ENCODE data around the gene GSX2. TPM values are rescaled to one million over a fixed set of nuclear protein-coding genes. Genes with fewer than 3 reads are reported as not detected.

Gene GSX2
- total RNA-seq, 4 donors from 2014 or later: not detected

DNA sequence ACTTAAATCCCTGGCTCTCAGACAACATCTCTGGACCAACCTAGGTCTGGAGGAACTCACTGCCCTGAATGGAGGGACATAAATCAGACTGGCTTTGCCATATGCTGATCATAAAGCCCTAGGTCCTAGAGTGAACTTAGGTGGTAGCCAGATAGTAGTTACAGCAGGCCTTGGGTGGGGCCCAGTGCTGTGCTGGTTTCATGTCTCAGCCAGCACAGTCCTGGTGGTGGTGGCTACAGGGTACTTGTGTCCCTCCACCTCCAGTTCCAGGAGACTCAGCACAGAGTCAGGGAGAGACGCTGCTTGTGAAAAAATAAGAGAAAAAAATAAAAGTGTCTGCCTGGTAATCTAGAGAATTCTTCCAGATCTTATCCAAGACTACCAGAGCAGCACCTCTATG lies 40.3 kb downstream of the GSX2 start:
- no peak for TF ChIP-seq CTCF (IDR thresholded peaks at IDR 0.05; ENCODE audit: low read depth)

DNA sequence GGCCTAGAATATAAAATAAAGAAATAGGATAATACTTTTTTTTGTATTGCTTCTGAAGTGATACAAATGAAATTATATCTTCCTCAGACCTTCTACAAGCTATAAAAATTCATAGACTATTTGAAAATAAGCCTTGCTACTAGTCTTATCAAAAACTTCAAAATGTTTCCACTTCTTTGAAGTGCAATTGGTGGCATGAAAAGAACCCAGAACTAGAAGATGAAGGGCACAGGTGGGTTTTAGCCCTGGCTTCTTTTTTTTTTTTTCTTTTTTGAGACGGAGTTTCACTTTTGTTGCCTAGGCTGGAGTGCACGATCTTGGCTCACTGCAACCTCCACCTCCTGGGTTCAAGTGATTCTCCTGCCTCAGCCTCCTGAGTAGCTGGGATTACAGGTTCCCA lies 44.2 kb downstream of the GSX2 start:
- no peak for TF ChIP-seq CTCF (IDR thresholded peaks at IDR 0.05; ENCODE audit: low read depth)

DNA sequence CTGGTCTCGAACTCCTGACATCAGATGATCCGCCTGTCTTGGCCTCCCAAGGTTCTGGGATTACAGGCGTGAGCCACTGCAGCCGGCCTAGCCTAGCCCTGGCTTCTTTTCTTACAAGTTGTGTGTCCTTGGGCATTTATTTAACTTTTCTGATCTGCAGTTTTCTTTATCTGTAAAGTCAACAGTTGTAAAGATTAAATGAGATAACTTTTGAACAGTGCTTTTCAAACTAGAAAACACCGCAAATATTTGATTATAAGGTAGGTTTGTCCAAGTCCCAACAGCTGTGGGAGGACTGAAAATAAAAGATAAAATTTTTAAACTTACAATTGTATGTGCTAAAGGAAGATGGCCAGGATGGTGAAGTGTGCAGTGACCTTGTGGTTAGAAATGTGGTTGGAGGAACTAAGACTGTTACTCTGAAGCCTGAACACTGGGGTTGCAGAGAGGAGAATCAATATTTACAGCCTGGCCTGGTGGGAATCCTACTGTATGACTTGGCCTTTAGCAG lies 44.8 kb downstream of the GSX2 start:
- TF ChIP-seq CTCF (IDR thresholded peaks at IDR 0.05; ENCODE audit: low read depth): no peak

- TF ChIP-seq CTCF (IDR thresholded peaks at IDR 0.05; ENCODE audit: low read depth): no peak
Observed at GRCh38 chr4:54146139-54146538, 46.2 kb downstream of the GSX2 start.

GRCh38 chr4:54149323-54149722 lies 49.4 kb downstream of the GSX2 start:
- TF ChIP-seq CTCF (IDR thresholded peaks at IDR 0.05; ENCODE audit: low read depth): no peak

Small RNAs within 50 kb of the gene (small RNA-seq; reads per million reads assigned to genes)
- not detected for gene AC110792.1

Other genes starting within 250 kb of the GSX2 start
- gene CHIC2, start 35.6 kb upstream of the GSX2 start, total RNA-seq: 10 to 100 TPM; 22.2 to 36.7 (median 29.0) TPM
- 100 to 1,000 TPM in 3 of 4 donors, 10 to 100 TPM in 1; 91.0 to 146 (median 136) TPM for gene PDGFRA, start 129.1 kb downstream of the GSX2 start, total RNA-seq